ENCODE measurements around the gene IFNAR1.
A peak's percentile ranks its signal among the peaks of the same experiment; 100 is the strongest.
"Not testable (repeated sequence)": the region's sequence is repeated elsewhere in the genome, so short reads cannot be mapped to it uniquely, and the experiment has no call there.

Gene IFNAR1

DNA sequence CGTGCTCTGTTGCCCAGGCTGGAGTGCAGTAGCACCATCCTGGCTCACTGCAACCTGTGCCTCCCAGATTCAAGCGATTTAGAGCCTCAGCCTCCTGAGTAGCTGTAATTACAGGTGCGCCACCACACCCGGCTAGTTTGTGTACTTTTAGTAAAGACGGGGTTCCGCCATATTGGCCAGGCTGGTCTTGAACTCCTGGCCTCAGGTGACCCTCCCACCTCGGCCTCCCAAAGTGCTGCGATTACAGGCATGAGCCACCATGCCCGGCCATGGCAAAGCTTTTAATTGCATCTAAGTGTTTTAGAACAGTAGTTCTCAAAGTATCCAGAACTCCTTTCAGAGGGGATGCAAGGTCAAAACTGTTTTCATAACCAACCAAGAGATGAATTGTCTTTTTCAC is 53.3 kb downstream of the IFNAR1 start:
- DNase-seq, result no peak

DNA sequence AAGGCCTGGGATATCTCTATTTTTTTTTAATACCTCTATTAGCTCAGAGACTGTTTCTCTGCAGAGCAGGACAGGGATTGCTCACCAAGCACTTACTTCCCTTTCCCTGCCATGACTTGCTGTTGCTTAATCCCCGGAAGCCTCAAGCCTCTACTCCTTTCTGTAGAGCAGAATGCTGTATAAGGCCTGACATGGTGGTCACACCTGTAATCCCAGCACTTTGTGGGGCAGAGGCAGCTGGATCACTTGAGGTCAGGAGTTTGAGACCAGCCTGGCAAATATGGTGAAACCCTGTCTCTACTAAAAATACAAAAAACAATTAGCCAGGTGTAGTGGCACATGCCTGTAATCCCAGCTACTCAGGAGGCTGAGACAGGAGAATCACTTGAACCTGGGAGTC is 55.2 kb downstream of the IFNAR1 start:
- DNase-seq, result not testable (repeated sequence)

DNA sequence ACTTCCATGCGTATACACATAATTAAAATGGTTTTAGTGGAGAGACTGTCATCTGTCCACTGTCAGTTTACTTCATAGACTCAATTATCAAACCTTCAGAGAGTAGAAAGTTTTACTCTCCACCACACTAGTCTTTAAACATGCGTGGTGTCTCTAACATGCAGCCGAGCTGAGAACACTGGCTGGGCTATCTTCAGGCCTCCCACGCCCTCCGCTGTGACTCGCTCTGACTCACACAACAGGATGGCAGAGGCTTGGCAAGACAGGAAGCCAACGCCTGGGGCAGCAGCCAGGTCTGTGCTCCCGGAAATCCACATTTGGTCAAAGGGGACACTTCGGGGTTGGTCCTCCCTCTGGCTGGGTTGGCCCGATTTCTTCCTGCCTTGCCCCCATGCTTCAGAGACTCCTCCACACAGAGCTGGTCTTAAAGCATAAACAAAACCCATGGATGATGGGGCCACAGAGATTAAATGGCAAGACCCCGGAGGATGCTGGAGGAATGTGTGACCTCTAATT is 55.8 kb downstream of the IFNAR1 start:
- peak; percentile 94 for DNase-seq

DNA sequence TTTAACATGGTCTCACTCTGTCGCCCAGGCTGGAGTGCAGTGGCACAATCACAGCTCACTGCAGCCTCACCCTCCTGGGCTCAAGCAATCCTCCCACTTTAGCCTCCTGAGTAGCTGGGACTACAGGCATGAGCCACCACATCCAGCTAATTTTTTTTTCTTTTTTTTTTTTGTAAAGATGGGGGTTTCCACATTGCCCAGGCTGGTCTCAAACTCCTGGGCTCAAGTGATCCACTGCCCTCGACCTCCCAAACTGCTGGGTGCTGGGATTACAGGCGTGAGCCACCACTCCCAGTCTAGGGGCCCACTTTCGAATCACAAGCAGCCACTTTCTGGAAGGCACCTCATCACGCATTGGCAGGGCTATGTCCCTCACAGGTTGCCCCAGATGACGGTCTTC is 56.6 kb downstream of the IFNAR1 start:
- DNase-seq, result not testable (repeated sequence)

DNA sequence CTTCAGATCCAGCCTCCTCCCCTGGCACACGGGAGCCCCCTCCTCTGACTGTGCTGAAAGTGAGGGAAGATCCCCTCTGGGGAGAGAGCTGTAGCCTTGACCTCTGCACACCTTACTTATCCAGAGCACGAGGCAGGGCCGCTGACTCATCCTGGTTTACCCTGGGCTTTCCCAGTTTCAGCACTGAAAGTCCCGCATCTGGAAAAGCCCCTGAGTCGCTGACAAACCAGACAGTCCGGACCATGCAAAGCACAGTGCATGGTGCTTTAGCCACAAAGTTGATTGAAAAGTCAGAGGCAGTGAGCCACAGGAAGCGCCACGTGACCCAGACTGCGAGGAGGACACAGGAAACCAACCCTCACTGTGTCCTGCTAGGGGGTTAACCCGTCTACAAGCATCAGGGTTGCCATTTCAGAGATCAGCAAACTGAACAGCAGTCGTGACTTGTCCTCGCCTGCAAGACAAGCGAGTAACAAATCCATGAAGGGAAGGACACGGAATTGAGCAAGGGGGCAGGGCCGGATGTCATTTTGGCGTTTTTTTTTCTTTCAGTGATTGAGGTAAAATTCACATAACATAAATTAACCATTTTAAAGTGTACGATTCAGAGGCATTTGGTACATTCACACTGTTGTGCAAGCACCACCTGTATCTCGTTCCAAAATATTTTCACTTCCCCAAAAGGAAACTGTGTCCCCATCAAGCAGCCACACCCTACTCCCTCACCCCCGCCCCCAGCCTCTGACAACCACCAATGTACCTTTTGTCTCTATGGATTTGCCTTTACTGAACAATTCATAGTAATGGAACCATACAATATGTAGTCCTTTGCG is 58.5 kb downstream of the IFNAR1 start:
- DNase-seq, result peak; percentile 86

DNA sequence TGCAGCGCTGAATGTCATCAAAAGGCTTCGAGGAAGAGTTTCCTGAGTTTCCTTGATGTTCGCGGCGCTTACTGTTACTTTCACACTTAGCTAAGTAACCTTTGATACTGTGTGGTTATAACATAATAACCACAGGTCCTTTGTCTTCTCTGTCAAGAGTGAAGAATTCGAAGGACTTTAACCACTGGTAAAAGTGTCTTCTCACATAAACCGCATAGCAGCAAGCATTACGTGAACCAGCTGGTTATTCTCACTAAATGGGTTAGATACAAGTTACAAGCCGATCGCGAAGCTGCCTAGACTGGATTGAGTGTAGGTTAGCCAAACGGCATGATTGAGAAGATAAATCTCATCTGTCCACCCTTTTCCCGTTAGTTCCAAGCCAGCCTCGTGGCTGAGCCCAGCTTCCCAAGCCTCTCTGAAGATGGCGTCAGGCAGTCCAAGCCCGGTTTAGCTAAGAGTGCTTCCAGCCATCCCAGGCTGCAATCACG is 60.1 kb downstream of the IFNAR1 start:
- peak; percentile 82 for DNase-seq

DNA sequence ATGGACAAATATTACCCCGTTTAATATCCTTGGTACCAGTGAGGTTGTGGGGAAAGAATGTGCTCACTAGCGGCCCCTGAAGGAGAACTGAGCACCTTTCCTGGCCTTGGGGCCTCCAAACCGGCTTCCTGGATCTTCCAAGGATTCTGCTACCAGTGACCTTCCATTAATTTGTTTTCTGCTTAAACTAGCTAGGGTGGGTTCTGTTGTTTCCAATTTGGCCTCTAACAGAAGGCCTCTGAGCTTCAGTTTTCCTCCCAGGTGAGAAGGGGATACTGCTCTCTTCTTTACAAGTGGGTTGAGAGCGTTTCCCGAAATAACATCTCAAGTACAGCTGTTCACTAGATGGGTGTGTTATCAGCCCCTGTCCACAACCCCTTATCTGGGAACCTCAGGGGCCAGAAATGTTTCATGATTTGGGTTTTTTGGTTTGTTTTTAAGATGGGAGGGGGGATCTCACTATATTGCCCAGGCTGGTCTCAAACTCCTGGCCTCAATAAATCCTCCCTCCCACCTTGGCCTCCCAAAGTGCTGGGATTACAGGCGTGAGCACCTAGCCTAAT is 61.5 kb downstream of the IFNAR1 start:
- no peak for DNase-seq

DNA sequence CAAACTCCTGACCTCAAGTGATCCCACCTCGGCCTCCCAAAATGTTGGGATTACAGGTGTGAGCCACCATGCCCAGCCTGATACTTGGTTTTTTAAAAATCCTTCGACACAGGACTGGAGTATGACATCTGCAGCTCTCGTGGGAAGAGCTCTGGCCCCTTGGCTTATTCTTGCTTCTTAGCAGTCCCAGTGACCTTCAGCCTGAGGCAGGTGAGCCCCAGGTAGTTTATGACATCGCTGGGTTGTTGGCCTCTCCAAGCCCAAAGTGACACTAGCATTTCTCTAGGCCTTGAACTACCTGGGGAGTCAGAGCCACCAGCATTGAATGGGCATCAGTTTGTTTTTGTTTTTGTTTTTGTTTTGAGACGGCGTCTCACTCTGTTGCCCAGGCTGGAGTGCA is 62.5 kb downstream of the IFNAR1 start:
- no peak for DNase-seq

DNA sequence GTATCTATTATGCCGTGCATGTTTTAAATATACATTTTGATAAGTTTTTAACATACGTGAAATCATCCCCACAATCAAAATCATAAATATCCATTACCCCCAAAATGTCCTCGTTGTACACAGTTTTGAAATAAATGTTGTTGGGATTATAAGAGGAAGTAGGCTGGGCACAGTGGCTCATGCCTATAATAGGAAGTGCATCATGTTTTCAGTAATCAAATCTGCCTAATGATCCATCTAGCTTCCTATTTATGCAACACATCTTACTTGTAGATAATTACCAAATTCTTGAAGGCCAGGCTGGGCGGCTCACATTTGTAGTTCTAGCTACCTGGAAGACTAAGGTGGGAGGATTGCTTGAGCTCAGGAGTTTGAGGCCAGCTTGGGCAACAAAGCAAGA is 63.4 kb downstream of the IFNAR1 start:
- DNase-seq, result no peak

DNA sequence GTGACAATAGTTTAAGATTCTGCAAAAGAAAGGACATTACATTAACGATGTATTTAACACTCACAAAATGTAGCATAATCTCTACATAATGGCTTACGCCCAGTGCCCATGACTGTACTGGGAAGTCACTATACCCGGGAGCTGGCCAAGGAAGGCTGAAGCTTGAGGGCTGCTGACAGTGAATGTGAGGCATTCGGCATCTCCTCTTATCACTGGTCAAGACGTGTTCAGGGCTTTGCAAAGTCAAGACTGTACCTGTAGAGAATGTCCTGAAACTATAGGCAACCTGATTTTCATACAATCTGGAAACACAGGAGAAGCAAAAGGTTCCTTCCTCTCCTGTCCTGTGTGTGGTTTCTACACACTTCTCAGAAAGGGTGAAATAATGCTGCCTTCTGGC is 65.7 kb downstream of the IFNAR1 start:
- DNase-seq, result no peak

DNA sequence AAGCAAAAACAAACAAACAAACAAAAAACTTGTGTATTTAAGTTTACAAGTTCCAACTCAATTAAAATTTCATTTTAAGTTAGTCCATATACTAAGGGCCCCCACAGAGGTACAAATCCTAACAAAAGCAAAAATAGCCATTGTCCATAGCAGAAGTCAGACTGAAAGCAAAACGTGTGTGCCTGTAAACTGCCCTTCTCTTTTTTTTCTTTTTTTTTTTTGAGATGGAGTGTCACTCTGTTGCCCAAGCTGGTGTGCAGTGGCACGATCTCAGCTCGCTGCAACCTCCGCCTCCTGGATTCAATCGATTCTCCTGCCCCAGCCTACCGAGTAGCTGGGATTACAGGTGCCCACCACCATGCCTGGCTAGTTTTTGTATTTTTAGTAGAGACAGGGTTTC is 66.9 kb downstream of the IFNAR1 start:
- no peak for DNase-seq

DNA sequence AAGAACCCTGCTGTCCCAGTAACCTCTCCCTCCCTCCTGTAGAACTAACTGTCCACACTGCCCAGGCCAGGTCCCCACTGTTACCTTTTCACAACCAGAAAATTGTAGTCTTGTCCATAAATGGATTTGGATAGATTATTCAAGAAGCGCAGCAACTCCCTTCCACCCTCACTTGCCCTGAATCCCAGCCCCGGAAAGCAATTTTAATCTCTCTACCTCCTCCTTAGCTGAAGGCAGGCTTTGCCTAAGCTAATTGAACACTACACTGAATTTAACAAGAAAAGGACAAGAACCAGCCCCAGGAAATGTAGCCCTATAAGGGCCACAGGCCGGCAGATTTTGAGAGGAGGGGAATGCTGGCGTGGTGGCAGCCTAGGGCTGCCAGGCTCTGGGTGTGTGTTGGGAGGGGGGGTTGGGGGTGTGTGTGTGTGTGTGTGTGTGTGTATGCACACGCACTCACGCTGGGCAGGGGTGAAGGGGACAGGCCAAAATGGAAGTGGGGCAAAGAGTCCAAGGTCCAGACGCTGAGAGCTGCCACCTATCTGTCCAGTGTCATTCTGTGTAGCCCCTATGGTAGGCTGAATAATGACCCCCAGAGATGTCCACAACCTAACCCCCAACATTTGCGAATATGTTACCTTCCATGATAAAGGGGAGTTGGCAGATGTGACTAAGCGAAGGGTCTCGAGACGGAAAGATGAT is 67.7 kb downstream of the IFNAR1 start:
- no peak for DNase-seq

DNA sequence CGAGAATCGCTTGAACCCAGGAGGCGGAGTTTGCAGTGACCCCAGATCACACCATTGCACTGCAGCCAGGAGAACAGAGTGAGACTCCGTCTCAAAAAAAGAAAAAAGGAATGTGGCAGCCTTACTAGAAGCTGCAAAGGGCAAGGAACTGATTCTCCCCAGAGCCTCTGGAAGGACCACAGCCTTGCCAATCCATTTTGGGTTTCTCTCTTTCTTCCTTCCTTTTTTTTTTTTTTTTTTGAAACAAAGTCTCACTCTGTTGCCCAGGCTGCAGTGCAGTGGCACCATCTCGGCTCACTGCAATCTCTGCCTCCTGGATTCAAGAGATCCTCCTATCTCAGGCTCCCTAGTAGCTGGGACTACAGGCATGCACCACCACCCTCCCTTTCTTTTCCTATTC is 68.6 kb downstream of the IFNAR1 start:
- no peak for DNase-seq

DNA sequence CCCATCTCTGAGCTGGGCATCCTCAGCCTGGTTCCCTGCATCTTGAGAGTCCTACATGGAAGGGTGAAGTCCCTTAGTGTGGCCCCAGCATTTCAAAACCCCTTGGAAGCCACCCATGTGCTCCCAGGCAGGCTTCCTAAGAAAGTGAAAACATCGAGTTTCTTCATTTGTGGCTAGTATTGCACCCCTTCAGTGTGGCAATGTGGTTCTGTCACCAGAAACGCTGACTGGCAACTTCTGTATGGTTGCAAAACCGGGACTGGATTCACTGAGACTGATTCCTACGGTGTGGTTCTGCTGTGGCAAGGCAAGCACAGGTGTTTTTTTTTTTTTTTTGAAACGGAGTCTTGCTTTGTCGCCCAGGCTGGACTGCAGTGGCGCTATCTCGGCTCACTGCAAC is 69.5 kb downstream of the IFNAR1 start:
- no peak for DNase-seq

DNA sequence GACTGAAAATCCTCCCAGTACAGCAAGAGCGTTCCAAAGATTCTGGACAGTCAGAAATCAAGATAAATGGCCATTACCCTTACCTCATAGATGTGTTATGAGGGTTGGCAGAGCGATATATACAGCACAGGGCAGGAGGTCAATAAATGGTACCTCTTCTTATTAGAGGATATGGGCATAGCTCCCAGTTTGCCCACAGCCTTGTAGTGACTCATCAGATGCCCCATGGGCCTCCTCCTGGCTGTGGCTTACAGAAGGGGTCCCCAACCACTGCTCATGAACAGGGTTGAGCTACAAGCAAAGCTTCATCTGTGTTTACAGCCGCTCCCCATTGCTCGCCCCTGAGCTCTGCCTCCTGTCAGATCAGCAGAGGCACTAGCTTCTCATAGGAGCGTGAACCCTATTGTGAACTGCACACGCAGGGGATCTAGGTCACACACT is 71.1 kb downstream of the IFNAR1 start:
- DNase-seq, result no peak

DNA sequence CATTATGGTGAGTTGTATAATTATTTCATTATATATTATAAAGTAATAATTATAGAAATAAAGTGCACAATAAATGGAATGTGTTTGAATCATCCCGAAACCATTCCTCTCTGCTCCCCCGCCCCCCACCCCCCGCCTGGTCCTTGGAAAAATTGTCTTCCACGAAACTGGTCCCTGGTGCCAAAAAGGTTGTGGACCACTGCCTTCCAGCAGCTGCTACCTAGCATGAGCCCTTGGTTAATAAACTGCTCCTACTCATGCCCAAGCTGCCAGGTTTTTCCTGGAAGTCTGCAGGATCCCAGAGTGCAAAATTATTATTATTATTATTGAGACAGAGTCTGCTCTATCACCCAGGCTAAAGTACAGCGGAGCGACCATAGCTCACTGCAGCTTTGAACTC is 71.7 kb downstream of the IFNAR1 start:
- no peak for DNase-seq

DNA sequence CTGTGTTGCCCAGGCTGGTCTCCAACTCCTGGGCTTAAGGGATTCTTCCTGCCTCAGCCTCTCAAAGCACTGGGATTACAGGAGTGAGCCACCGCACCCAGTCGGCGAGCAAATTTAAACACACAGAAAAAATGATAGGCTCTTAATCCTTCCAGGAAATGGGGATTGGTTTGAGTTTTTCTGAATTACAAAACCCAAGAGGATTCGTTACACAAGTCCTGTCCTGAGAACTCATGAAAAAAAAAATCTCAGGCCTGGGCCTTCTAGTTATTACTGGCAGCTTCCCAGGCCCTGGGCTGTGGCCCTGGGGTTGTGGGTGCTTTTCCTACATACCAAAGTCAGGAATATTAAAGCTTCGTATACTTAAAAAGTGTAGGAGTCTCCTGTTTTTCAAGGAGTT is 72.2 kb downstream of the IFNAR1 start:
- DNase-seq, result no peak

DNA sequence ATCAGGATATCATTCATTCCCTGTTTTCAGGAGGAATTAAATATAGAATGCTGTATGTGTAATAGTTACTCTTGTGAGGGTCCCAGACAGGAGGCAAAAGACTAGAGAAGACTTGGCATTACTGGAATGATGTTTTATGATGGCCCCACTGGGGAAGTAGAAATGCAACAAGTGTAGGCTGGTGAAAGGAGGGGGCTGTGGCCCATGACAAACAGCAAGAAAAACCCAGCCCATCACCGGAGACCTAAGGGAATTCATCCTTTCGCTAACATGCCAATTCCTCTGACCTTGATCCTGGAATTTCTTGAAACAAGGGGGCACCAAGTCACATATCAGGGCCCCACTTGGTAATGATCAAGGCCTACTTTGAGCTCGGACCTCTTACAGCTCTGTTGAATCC is 72.9 kb downstream of the IFNAR1 start:
- no peak for DNase-seq

DNA sequence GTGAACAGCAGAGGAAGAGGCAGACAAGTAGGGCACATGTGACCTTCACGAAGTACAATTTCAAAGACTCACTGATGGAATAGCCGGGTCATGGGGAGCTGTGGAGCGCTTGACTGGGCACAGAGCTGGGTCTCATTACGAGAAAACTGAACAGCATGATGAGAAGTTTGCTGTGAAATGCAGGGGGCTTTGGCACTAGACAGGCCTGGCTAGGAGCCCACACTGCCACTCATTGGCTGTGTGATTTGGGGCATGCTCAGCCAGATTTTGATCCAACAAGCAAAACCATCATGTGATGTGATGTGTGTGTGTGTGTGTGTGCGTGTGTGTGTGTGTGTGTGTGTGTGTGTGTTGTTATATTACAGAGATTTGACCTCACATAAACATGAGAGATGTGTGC is 73.6 kb downstream of the IFNAR1 start:
- no peak for DNase-seq

DNA sequence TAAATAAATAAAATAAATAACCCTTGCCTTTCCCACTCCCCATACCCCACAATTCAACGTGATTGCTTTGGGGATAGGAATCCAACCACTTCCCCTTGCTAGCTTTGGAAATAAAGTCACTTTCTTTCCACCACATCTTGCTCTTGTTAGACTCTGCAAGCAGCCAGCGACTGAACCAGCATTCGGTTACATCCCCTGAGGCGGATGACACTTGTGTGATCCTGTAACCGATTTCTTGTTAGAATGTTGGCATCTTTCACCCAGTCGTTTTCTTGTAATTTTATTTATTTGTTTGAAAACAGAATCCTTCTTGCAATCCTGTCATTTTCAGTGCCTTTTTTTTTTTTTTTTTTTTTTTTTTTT is 76.8 kb downstream of the IFNAR1 start:
- no peak for DNase-seq

DNA sequence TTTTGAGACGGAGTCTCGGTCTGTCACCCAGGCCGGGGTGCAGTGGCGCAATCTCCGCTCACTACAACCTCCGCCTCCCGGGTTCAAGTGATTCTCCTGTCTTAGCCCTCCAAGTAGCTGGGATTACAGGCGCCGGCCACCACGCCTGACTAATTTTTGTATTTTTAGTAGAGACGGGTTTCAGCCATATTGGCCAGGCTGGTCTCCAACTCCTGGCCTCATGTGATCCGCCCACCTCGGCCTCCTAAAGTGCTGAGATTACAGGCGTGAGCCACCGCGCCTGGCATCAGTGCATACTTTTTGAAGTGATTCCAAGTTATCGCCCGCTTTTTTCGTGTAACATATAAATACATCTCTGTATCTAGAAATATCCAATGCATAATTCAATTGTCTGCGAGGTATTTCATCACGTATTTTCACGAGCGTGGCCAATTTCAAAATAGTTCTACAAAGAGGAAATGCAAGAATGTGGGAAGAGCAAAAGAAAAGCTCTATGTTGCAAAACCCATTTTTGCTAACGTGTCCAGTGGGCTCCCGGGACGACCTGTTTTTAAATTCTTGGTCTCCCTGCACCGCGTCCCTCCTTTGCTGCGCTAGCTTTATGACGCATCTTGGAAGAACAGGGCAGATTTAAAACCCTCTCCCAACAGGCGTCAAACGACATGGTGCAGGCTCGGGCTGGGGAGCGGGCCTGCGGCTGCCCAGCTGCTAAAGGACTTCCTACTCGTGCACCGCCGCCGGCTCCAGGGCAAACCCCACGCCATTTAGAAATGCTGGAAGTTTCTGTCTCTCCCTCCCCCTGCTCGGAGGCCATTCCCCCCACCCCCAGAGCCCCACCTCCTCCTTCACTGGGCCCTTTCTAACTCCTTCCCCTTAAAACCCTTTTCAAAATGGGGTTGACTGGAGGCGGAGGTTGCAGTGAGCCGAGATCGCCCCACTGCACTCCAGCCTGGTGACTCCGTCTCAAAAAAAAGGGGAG is 77.5 kb downstream of the IFNAR1 start:
- no peak for DNase-seq

DNA sequence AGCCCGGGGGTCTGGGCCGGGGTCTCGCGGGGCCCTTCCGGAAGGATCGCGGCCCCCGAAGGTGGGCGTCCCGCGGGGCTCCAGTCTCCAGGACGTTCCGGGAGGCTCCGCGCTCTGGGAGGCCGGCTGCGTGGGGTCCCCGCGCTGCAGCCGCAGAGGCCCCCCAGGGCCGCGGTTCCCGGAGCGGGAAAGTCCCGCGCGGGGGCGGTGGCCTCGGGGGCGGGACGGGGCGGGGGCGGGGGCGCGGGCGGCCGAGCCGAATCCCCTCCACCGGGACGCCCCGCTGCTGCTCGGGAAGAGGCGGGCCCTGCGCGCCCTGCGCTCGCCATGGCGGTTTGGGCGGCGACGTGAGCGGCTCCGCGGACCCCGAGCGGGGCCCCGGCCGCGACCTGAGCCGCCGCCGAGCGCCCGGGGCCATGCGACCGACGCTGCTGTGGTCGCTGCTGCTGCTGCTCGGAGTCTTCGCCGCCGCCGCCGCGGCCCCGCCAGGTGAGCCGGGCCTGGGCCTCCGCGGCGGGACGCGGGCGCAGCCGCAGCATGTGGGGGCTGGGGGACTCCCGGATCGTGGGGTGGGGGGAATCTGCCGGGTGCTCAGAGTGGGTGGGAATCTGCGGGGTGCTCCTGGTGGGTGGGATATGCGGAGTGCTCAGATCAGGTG is 78.5 kb downstream of the IFNAR1 start, which contains the start of gene IFNGR2:
IFNGR2 (plus strand) TSS at position 286 of the 658 bp plus-strand sequence; CDS start at position 417, 131 bp downstream.
- DNase-seq, result peak; percentile 34
